ENCODE data around the gene SLC35A4.
A peak's percentile ranks its signal among the peaks of the same experiment; 100 is the strongest.

SLC35A4 gene

GRCh38 chr5:140546851-140547507, 17.6 kb upstream of the SLC35A4 start:
- in situ Hi-C loops (cut with MboI; ENCODE audit: low pct_unique_long_range_greater_than_20kb, low sequenced_read_pairs, unreplicated experiment), result no loop called here
- TF ChIP-seq, protein P1, sequence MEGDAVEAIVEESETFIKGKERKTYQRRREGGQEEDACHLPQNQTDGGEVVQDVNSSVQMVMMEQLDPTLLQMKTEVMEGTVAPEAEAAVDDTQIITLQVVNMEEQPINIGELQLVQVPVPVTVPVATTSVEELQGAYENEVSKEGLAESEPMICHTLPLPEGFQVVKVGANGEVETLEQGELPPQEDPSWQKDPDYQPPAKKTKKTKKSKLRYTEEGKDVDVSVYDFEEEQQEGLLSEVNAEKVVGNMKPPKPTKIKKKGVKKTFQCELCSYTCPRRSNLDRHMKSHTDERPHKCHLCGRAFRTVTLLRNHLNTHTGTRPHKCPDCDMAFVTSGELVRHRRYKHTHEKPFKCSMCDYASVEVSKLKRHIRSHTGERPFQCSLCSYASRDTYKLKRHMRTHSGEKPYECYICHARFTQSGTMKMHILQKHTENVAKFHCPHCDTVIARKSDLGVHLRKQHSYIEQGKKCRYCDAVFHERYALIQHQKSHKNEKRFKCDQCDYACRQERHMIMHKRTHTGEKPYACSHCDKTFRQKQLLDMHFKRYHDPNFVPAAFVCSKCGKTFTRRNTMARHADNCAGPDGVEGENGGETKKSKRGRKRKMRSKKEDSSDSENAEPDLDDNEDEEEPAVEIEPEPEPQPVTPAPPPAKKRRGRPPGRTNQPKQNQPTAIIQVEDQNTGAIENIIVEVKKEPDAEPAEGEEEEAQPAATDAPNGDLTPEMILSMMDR (IDR thresholded peaks at IDR 0.05; ENCODE audit: extremely low read depth, insufficient read depth, missing control alignments), result no peak
- no peak for DNase-seq (ENCODE audit: low spot score)

GRCh38 chr5:140547508-140548299, 16.9 kb upstream of the SLC35A4 start, which contains the start of gene EIF4EBP3:
EIF4EBP3 (plus strand) TSS chr5:140547662; CDS start chr5:140547738, 76 bp downstream.
- TF ChIP-seq, protein P1 (IDR thresholded peaks at IDR 0.05; ENCODE audit: extremely low read depth, insufficient read depth, missing control alignments), result peak; percentile 34
- in situ Hi-C loops (cut with MboI; ENCODE audit: low pct_unique_long_range_greater_than_20kb, low sequenced_read_pairs, unreplicated experiment), result no loop called here

DNA sequence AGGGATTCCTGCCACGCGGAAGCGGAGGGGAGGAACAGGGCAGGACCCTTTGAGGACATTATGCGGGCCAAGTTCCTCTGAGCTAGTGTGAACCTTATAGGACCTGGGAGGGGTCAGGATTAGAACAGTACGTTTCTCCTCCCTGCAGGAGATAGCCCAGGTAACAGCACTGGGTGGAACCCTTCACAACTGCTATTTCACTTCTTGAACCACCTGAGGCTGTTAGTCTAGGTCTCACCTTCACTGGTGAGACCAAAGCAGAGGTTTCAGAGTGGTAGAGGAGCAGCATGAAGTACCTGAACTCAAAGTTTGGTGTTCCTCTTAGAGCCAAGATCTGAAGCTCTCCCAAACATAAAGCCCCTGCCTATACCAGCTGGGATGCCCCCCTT, 16.3 kb upstream of the SLC35A4 start:
- no peak for DNase-seq (ENCODE audit: low spot score)
- TF ChIP-seq, protein P1 (IDR thresholded peaks at IDR 0.05; ENCODE audit: extremely low read depth, insufficient read depth, missing control alignments), result no peak
- in situ Hi-C loops (cut with MboI; ENCODE audit: low pct_unique_long_range_greater_than_20kb, low sequenced_read_pairs, unreplicated experiment), result no loop called here

More at GRCh38 chr5:140547508-140548299, 16.9 kb upstream of the SLC35A4 start, which contains the start of gene EIF4EBP3:
- peak; percentile 84 for DNase-seq (ENCODE audit: low spot score)

- TF ChIP-seq, protein P1 (IDR thresholded peaks at IDR 0.05; ENCODE audit: extremely low read depth, insufficient read depth, missing control alignments), result no peak
- DNase-seq (ENCODE audit: low spot score), result no peak
- in situ Hi-C loops (cut with MboI; ENCODE audit: low pct_unique_long_range_greater_than_20kb, low sequenced_read_pairs, unreplicated experiment), result no loop called here
Measured at GRCh38 chr5:140548791-140549190, 15.8 kb upstream of the SLC35A4 start.

- no peak for DNase-seq (ENCODE audit: low spot score)
- TF ChIP-seq, protein P1 (IDR thresholded peaks at IDR 0.05; ENCODE audit: extremely low read depth, insufficient read depth, missing control alignments), result no peak
- in situ Hi-C loops (cut with MboI; ENCODE audit: low pct_unique_long_range_greater_than_20kb, low sequenced_read_pairs, unreplicated experiment), result no loop called here
Measured at GRCh38 chr5:140549237-140550144, 15.1 kb upstream of the SLC35A4 start.

Data from GM13977 (cell line).